ENCODE data around the gene F2RL3. TPM values are rescaled to one million over a fixed set of nuclear protein-coding genes. Genes with fewer than 3 reads are reported as not detected.

The F2RL3 gene
- total and polyA plus RNA-seq, 9 of the 15 experiments (the other 6 are each of a cell fraction or from before 2014, with no cell fraction given): 1.4 to 27.6 (median 11.9) TPM

DNA sequence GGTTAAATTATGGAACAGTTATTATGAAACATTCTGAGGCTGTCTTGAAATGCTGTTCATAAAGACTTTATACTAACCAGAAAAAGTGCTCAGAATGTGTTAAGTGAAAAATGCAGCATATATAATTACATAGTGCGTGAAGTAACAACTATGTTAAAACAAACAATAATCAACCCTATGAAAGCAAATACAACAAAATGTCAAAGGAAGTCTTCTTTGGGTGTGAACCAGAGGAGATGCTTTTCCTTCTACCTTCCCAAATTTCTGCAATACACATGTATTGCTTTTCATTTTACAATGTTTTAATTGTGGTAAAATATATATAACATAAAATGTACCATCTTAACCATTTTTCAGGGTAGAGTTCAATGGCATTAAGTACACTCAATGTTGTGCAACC lies 45.7 kb downstream of the F2RL3 start:
- no peaks in the 10 kb centered on the region for H3K9me3 ChIP-seq (replicated peaks; ENCODE audit: control insufficient read depth, insufficient read depth, low read depth, low read length)
- H3K79me2 ChIP-seq (ENCODE audit: control insufficient read depth, insufficient read depth, low read length): no peaks in the 10 kb centered on the region
- no peak overlapping the region for H3K4me3 ChIP-seq
- no peaks in the 10 kb centered on the region for H4K20me1 ChIP-seq (replicated peaks; ENCODE audit: control insufficient read depth, insufficient read depth, low read length)
- H2AFZ ChIP-seq (ENCODE audit: low read depth, low read length): no peak overlapping the region
- FAIRE-seq: no peak
- no peak for ATAC-seq
- DNase-seq (ENCODE audit: extremely low read depth in 1 of 4, low spot score in 3 of 4): no peak
- intact Hi-C loops (cut with micrococcal nuclease) (no loop called here), in situ Hi-C loops (cut with MboI) (no loop called here)
- H3K9ac ChIP-seq (ENCODE audit: insufficient read depth in 1 of 2, low read depth in 2 of 2, low read length in 2 of 2): no peak overlapping the region
- no TSS peak for BruUV-seq (replicated peaks)
- no peak overlapping the region for H3K4me2 ChIP-seq (ENCODE audit: insufficient read depth, low read length)
- H3K9me1 ChIP-seq (ENCODE audit: control insufficient read depth, insufficient read depth, low read length): no peaks in the 10 kb centered on the region
- CTCF ChIA-PET (ENCODE audit: low intra/inter-chr PET ratio): no interaction called here
- POLR2A ChIA-PET: no interaction called here
- no peaks in the 10 kb centered on the region; a peak in 1 of 5 replicates for H3K4me1 ChIP-seq (replicated peaks in 1 of 2; ENCODE audit: control insufficient read depth in 2 of 2, insufficient read depth in 2 of 2, low read length in 2 of 2)
- peaks cover 2 to 27% of the 10 kb centered on the region in 2 experiments; a peak in 2 of 5 replicates for H3K27me3 ChIP-seq (ENCODE audit: control insufficient read depth in 2 of 2, insufficient read depth in 2 of 2, low read length in 2 of 2)
- no peaks in the 10 kb centered on the region for H3K36me3 ChIP-seq (ENCODE audit: control insufficient read depth, insufficient read depth, low read length)
- no peak overlapping the region for H3K27ac ChIP-seq (ENCODE audit: extremely low read depth, low read depth, low read length)
- whole genome bisulfite sequencing (ENCODE audit: insufficient coverage, low coverage, missing lambda C conversion rate): 6% methylated on average over 1 of the region's 1 CpG
- TF ChIP-seq PCBP1 (IDR thresholded peaks at IDR 0.05; ENCODE audit: low read depth, low read length, poor library complexity, severe bottlenecking): no peak
- no peak for TF ChIP-seq ELF2 (CRISPR knock-in tag; IDR thresholded peaks at IDR 0.05)
- no peak for TF ChIP-seq PYGO2 (tag; IDR thresholded peaks at IDR 0.05)
- TF ChIP-seq, protein P1, sequence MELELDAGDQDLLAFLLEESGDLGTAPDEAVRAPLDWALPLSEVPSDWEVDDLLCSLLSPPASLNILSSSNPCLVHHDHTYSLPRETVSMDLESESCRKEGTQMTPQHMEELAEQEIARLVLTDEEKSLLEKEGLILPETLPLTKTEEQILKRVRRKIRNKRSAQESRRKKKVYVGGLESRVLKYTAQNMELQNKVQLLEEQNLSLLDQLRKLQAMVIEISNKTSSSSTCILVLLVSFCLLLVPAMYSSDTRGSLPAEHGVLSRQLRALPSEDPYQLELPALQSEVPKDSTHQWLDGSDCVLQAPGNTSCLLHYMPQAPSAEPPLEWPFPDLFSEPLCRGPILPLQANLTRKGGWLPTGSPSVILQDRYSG (tag; conservative IDR thresholded peaks at IDR 0.05; ENCODE audit: low read depth): no peak
- TF ChIP-seq POLR2AphosphoS5 (IDR thresholded peaks at IDR 0.05; ENCODE audit: control insufficient read depth, insufficient read depth, low read depth, low read length): no peak
- TF ChIP-seq, protein P2, sequence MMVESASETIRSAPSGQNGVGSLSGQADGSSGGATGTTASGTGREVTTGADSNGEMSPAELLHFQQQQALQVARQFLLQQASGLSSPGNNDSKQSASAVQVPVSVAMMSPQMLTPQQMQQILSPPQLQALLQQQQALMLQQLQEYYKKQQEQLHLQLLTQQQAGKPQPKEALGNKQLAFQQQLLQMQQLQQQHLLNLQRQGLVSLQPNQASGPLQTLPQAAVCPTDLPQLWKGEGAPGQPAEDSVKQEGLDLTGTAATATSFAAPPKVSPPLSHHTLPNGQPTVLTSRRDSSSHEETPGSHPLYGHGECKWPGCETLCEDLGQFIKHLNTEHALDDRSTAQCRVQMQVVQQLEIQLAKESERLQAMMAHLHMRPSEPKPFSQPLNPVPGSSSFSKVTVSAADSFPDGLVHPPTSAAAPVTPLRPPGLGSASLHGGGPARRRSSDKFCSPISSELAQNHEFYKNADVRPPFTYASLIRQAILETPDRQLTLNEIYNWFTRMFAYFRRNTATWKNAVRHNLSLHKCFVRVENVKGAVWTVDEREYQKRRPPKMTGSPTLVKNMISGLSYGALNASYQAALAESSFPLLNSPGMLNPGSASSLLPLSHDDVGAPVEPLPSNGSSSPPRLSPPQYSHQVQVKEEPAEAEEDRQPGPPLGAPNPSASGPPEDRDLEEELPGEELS (CRISPR knock-in tag; IDR thresholded peaks at IDR 0.05; ENCODE audit: borderline replicate concordance): no peak
- no peak for TF ChIP-seq POLR3A (IDR thresholded peaks at IDR 0.05; ENCODE audit: borderline replicate concordance, extremely low read depth, insufficient read depth, insufficient read length)
- TF ChIP-seq CBX5 (IDR thresholded peaks at IDR 0.05; ENCODE audit: borderline replicate concordance, low read depth): no peak
- no peak for TF ChIP-seq ZFP30 (CRISPR knock-in tag; IDR thresholded peaks at IDR 0.05; ENCODE audit: borderline replicate concordance)
- TF ChIP-seq ZKSCAN3 (CRISPR knock-in tag; IDR thresholded peaks at IDR 0.05): no peak
- TF ChIP-seq CAMTA2 (CRISPR knock-in tag; conservative IDR thresholded peaks at IDR 0.05): no peak
- TF ChIP-seq, protein P3, sequence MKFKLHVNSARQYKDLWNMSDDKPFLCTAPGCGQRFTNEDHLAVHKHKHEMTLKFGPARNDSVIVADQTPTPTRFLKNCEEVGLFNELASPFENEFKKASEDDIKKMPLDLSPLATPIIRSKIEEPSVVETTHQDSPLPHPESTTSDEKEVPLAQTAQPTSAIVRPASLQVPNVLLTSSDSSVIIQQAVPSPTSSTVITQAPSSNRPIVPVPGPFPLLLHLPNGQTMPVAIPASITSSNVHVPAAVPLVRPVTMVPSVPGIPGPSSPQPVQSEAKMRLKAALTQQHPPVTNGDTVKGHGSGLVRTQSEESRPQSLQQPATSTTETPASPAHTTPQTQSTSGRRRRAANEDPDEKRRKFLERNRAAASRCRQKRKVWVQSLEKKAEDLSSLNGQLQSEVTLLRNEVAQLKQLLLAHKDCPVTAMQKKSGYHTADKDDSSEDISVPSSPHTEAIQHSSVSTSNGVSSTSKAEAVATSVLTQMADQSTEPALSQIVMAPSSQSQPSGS (CRISPR knock-in tag; IDR thresholded peaks at IDR 0.05): no peak
